ENCODE results near the gene SLFN11. TPM values are rescaled to one million over a fixed set of nuclear protein-coding genes. Genes with fewer than 3 reads are reported as not detected.

The SLFN11 gene
- total RNA-seq, 2 experiments from 2014 or later, result 63.7 to 67.9 TPM

DNA sequence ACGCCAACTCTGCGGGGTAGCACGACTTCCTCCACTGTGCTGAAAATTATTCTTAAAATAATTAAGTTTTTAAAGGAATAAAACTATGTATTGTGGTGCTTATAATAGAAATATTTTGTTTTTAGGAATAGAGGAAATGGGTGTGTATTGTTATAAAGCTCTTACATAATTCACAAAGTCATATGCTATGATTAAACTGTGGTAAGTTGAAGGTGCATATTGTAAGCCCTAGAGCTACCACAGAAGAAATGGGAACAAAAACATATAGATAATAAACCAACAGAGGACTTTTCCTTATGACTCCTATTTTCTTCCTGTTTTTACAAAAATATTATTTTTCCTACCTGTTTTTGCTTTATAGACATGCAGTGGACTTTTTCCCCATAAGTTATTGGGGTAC is 4.3 kb upstream of the SLFN11 start:
- no peak for DNase-seq
- no peaks in the 10 kb centered on the region for H3K9me3 Mint-ChIP-seq (ENCODE audit: low read depth)
- no peak overlapping the region for H3K4me3 Mint-ChIP-seq
- H3K27ac Mint-ChIP-seq, result no peak overlapping the region
- no peaks in the 10 kb centered on the region for H3K36me3 Mint-ChIP-seq (ENCODE audit: low read depth)
- intact Hi-C loops (cut with DNase I, micrococcal nuclease), result loop anchor here (10.0 kb wide), 2 partner anchors 163 to 1167 kb away; partner anchors contain the start of gene GGNBP2 (in 1 of the 2)
- H3K27me3 Mint-ChIP-seq, result no peaks in the 10 kb centered on the region
- no peak for ATAC-seq
- ChIA-PET CTCF (no interaction called here), POLR2A (no interaction called here)
- H3K4me1 Mint-ChIP-seq, result peaks cover 18% of the 10 kb centered on the region

DNA sequence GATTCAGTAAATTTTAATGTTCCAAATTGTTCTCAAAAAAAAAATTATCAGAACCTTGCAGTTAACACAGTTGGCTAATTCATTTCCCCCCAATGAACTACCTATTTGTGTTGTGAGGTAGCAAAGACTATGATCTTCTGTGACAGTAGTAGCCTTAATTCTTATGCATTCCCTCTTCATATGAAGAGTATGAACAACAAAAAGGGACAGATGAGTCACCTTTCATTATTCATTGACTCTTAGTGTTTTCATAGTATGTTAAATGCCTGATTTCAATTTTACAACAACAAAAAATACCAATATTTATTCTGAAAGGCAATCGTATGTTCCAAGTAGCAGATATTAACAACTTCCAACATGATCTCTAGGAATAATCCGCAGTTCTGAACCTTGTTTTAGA is 3.6 kb upstream of the SLFN11 start:
- no peak for DNase-seq
- POLR2A ChIA-PET, result no interaction called here
- CTCF ChIA-PET, result no interaction called here
- H3K4me1 Mint-ChIP-seq, result peaks cover 20% of the 10 kb centered on the region
- intact Hi-C loops (cut with DNase I, micrococcal nuclease), result loop anchor here (10.0 kb wide), 2 partner anchors 162 to 1168 kb away; partner anchors contain the start of gene GGNBP2 (in 1 of the 2)
- no peaks in the 10 kb centered on the region for H3K9me3 Mint-ChIP-seq (ENCODE audit: low read depth)
- no peak overlapping the region for H3K27ac Mint-ChIP-seq
- ATAC-seq, result no peak
- H3K27me3 Mint-ChIP-seq, result no peaks in the 10 kb centered on the region
- peaks cover 2% of the 10 kb centered on the region for H3K36me3 Mint-ChIP-seq (ENCODE audit: low read depth)
- no peak overlapping the region for H3K4me3 Mint-ChIP-seq

DNA sequence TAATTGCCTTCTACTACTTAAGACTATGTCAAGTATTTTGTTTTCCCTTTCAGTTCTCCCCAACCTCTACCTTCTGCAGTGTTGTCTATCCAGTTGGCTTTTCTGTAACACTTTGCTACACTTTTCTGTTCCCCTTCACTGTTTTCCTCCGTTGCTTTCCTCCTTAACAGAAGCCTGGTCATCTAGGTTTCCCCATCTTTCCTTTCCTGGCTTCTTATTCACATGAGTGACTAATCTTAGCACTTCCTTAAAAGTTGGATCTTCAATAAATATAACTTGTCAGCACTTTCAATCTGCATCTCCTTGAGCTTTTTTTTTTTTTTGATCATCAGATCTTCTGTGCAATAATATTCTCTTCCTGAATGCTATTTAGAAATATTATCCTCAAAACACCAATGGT is 2.8 kb upstream of the SLFN11 start:
- H3K36me3 Mint-ChIP-seq (ENCODE audit: low read depth), result peaks cover 10% of the 10 kb centered on the region
- ChIA-PET POLR2A (no interaction called here), CTCF (no interaction called here)
- peaks cover 28% of the 10 kb centered on the region for H3K4me1 Mint-ChIP-seq
- DNase-seq (no peak), ATAC-seq (no peak)
- intact Hi-C loops (cut with DNase I, micrococcal nuclease), result loop anchor here (10.0 kb wide), 2 partner anchors 161 to 1169 kb away; partner anchors contain the start of gene GGNBP2 (in 1 of the 2)
- H3K27ac Mint-ChIP-seq, result no peak overlapping the region
- no peak overlapping the region for H3K4me3 Mint-ChIP-seq
- peaks cover 1% of the 10 kb centered on the region for H3K27me3 Mint-ChIP-seq
- peaks cover 4% of the 10 kb centered on the region for H3K9me3 Mint-ChIP-seq (ENCODE audit: low read depth)

DNA sequence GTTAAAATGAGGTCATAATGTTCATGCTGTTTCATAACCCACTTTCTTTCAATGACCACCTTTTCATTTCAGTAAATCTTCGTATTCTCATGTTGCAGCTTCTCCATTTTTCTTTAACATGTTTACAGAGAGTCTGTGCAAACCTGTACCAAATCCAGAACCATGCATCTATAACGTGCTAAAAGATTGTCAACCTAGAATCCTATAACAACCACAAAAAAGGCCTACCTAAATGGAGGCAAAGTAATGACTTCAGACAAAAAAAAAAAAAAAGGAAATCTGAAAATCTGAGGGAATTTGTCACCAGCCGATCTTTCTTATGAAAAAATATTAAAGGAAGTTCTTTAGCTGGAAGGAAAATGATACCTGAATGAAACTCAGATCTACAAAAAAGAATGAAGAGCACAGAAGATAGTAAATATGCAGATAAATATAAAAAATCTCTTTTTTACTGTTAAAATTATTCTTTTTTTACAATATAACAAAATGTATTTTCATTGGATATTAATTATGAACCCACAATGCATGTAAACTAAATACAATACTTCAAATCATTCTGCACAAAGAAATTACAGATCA is 1.4 kb upstream of the SLFN11 start:
- POLR2A ChIA-PET, result interaction anchor here (0.6 kb wide), 1 partner anchor 188 kb away, joined by 5 read pairs; no protein-coding TSS in a partner anchor
- Mint-ChIP-seq H3K4me1 (peaks cover 42% of the 10 kb centered on the region), H3K36me3 (ENCODE audit: low read depth) (peaks cover 24% of the 10 kb centered on the region), H3K27me3 (peaks cover 1% of the 10 kb centered on the region), H3K4me3 (peak overlapping the region; percentile 85), H3K9me3 (ENCODE audit: low read depth) (peaks cover 17% of the 10 kb centered on the region), H3K27ac (peak overlapping the region; percentile 98)
- intact Hi-C loops (cut with DNase I, micrococcal nuclease), result loop anchor here (1.0 to 10.0 kb wide), 8 partner anchors 62 to 1170 kb away; partner anchors contain the start of genes GGNBP2 (in 1 of the 2), NLE1 (in 1 of the 2) and SLFN12L (in 1 of the 2)
- DNase-seq (no peak), ATAC-seq (no peak)
- CTCF ChIA-PET, result interaction anchor here (0.6 to 1.3 kb wide), 2 partner anchors 63 to 163 kb away, joined by 3 to 4 read pairs; partner anchors contain the start of gene SLFN12L

DNA sequence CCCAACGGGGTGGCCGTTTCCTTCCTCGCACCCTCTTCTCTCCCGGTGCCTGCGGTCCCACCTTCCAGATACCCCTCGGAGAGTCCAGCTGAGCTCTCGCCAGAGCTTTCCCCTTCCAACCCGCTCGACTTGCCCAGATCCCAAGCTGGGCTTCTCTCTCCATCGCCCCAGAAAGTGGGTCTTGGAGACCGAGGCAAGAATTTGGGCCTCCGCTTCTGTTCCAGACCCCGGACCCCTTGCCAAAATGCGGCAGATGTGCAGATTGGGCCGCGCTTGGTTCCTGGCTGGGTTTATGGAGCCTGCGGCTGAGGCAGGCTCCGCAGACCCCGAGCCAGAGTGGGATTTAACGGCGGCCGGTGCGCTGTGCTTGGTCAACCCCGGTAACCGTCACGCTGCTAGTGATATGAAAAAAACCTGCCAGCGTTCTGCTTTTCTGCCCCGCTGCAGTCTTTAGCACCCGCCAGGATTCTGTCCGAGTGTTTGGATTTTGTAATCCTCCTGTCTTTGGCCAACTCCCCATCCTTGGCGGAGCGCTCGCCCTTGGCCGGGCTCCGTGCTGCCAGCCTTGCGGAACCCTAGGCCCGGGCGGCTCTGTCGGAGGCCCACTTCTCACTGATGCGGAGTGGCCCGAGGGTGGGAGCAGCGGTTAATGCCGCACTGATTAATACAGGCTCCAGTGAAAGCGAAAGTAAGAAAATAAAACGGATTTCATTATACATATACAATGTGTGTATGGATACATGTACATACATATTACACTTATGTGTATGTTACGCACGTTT is 754 bp upstream of the SLFN11 start:
- peaks cover 31% of the 10 kb centered on the region for H3K36me3 Mint-ChIP-seq (ENCODE audit: low read depth)
- POLR2A ChIA-PET, result interaction anchor here (0.5 to 2.6 kb wide), 11 partner anchors 23 to 301 kb away, joined by 3 to 32 read pairs (median 4); partner anchors contain the start of genes PEX12, SLFN12 and SLFN12L
- CTCF ChIA-PET, result interaction anchor here (0.6 to 1.3 kb wide), 8 partner anchors 62 to 557 kb away, joined by 3 to 5 read pairs (median 4); partner anchors contain the start of gene SLFN12L
- peak overlapping the region; percentile 85 for H3K4me3 Mint-ChIP-seq
- DNase-seq, result peak; percentile 76
- intact Hi-C loops (cut with DNase I, micrococcal nuclease), result loop anchor here (1.0 to 10.0 kb wide), 17 partner anchors 59 to 1171 kb away; partner anchors contain the start of genes AP2B1 (in 1 of the 2), GGNBP2 (in 1 of the 2), NLE1 (in 1 of the 2) and SLFN12 (in 1 of the 2)
- H3K27ac Mint-ChIP-seq, result peak overlapping the region; percentile 98
- peaks cover 20% of the 10 kb centered on the region for H3K9me3 Mint-ChIP-seq (ENCODE audit: low read depth)
- H3K27me3 Mint-ChIP-seq, result peaks cover 1% of the 10 kb centered on the region
- H3K4me1 Mint-ChIP-seq, result peaks cover 47% of the 10 kb centered on the region
- ATAC-seq, result peak; percentile 75

DNA sequence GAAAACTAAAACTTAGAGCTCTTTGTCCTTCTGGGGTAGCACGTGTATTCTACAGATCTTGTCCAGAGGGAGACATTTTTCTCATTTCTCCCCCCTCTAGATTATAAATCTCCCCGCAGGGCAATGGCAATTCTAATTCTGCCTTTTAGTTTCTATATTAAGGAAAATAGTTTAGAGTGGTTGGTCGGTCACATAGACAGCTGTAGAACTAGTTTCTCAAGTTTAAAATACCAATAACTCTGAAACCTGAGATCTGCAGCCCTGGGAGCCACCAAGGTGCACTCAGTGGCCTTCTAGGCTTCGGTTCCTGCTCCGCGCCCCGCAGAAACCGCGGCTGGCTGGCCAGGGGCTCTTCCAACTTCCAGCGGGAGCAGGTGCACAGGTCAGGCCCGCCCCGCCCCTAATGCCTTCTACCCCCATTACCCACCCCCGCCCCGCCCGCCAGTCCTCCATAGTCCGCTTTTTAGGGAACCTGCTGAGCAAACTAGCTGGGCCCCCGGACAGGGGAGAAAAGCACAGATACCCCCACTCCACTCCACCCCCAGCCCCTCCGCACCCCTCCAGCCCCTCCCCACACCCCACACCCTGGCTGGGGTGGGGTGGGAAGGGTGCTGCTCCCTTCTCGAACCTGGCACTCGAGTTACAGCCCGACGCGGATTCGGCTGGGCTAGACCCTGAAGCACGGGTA is 431 bp downstream of the SLFN11 start:
- DNase-seq (peak; percentile 51), ATAC-seq (peak; percentile 2)
- intact Hi-C loops (cut with DNase I, micrococcal nuclease), result loop anchor here (1.0 to 10.0 kb wide), 14 partner anchors 60 to 1172 kb away; partner anchors contain the start of genes AP2B1 (in 1 of the 2), GGNBP2 (in 1 of the 2), NLE1 (in 1 of the 2) and SLFN12 (in 1 of the 2)
- Mint-ChIP-seq H3K27me3 (peaks cover 1% of the 10 kb centered on the region), H3K36me3 (ENCODE audit: low read depth) (peaks cover 41% of the 10 kb centered on the region), H3K4me3 (peak overlapping the region; percentile 85), H3K9me3 (ENCODE audit: low read depth) (peaks cover 20% of the 10 kb centered on the region), H3K4me1 (peaks cover 56% of the 10 kb centered on the region), H3K27ac (peak overlapping the region; percentile 98)
- CTCF ChIA-PET, result interaction anchor here (0.5 to 1.9 kb wide), 10 partner anchors 31 to 936 kb away, joined by 3 to 6 read pairs (median 4); partner anchors contain the start of gene SLFN12L
- POLR2A ChIA-PET, result interaction anchor here (0.5 to 2.6 kb wide), 11 partner anchors 10 to 206 kb away, joined by 3 to 32 read pairs (median 3); partner anchors contain the start of genes PEX12, SLFN12 and SLFN12L

DNA sequence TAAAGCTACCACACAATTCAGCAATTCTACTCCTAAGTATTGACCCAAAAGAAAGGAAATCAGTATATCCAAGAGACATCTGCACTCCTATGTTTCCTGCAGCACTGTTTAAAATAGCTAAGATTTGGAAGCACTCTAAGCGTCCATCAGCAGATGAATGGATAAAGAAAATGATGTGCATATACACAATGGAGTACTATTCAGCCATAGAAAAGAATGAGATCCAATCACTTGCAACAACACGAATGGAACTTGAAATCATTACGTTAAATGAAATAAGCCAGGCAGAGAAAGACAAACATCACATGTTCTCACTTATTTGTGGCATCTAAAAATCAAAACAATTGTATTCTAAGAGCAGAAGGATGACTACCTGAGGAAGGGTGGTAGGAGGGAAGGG is 1.5 kb downstream of the SLFN11 start:
- peaks cover 20% of the 10 kb centered on the region for H3K9me3 Mint-ChIP-seq (ENCODE audit: low read depth)
- intact Hi-C loops (cut with DNase I, micrococcal nuclease), result loop anchor here (2.0 to 10.0 kb wide), 10 partner anchors 61 to 1173 kb away; partner anchors contain the start of genes AP2B1 (in 1 of the 2), GGNBP2 (in 1 of the 2), NLE1 (in 1 of the 2) and SLFN12 (in 1 of the 2)
- ATAC-seq (no peak), DNase-seq (no peak)
- H3K27me3 Mint-ChIP-seq, result peaks cover 1% of the 10 kb centered on the region
- CTCF ChIA-PET, result interaction anchor here (1.9 kb wide), 1 partner anchor 60 kb away, joined by 4 read pairs; no protein-coding TSS in a partner anchor
- H3K4me3 Mint-ChIP-seq, result peak overlapping the region; percentile 85
- peaks cover 56% of the 10 kb centered on the region for H3K4me1 Mint-ChIP-seq
- POLR2A ChIA-PET, result interaction anchor here (2.3 to 2.6 kb wide), 2 partner anchors 116 to 163 kb away, joined by 14 to 32 read pairs; partner anchors contain the start of gene SLFN12L
- H3K36me3 Mint-ChIP-seq (ENCODE audit: low read depth), result peaks cover 43% of the 10 kb centered on the region
- H3K27ac Mint-ChIP-seq, result no peak overlapping the region

DNA sequence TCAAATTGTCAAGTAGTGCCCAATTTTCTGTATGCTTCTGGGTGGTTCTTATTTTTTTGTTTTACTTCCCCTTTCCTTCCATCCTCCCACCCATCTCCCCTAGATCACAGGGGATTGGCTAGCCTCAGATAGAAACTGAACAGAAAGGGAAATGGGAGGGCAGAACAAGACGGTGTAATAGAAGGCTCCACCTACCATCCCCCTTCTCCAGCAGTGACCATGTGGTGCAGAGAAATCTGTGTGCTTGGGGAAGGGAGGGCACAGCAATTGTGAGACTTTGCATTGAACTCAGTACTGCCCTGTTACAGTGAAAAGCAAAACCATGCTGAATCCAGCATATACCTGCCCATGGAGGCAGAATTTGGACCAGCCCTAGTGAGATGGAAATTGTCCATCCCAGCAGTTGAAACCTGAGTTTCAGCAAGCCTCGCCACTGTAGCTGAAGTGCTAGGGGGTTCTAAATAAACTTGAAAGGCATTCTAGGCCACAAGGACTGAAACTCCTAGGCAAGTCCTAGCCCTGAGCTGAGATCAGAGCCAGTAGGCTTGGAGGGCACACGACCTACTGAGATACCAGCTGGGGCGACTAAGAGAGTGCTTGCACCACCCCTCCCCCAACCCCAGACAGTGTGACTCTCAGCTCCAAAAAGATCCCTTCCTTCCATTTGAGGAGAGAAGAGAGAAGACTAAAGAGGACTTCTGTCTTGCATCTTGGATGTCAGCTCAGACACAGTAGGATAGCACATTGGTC is 5.2 kb downstream of the SLFN11 start:
- ChIA-PET CTCF (interaction anchor here (0.5 to 1.4 kb wide), 6 partner anchors 9 to 173 kb away, joined by 3 to 4 read pairs (median 3); no protein-coding TSS in a partner anchor), POLR2A (interaction anchor here (0.7 kb wide), 1 partner anchor 426 kb away, joined by 3 read pairs; no protein-coding TSS in a partner anchor)
- H3K27ac Mint-ChIP-seq, result peak overlapping the region; percentile 39
- DNase-seq (peak; percentile 30), ATAC-seq (peak; percentile 91)
- H3K9me3 Mint-ChIP-seq (ENCODE audit: low read depth), result peaks cover 20% of the 10 kb centered on the region
- intact Hi-C loops (cut with DNase I, micrococcal nuclease), result no loop called here
- H3K36me3 Mint-ChIP-seq (ENCODE audit: low read depth), result peaks cover 67% of the 10 kb centered on the region
- no peak overlapping the region for H3K4me3 Mint-ChIP-seq
- peaks cover 1% of the 10 kb centered on the region for H3K27me3 Mint-ChIP-seq
- peaks cover 47% of the 10 kb centered on the region for H3K4me1 Mint-ChIP-seq

DNA sequence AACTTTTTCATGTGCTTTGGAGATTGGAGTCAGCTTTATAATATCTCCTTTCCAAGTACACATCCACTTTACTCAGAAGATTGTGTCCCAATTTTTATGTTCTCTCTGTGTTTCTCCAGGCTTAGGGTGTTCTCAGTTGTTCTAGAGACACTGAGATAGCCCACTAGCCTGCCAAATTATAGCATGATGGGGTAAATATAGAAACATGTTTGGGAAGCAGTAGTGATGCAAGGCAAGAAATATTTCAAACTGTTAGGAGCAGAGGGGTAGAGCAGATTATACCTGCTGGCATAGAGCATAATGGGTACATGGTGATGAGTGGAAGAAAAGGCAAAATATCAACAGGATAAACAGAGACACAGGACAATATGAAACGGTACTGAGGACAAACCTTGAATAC is 12.4 kb downstream of the SLFN11 start:
- intact Hi-C loops (cut with DNase I, micrococcal nuclease), result no loop called here
- POLR2A ChIA-PET, result no interaction called here
- no peaks in the 10 kb centered on the region for H3K9me3 Mint-ChIP-seq (ENCODE audit: low read depth)
- no peak overlapping the region for H3K4me3 Mint-ChIP-seq
- peaks cover 69% of the 10 kb centered on the region for H3K36me3 Mint-ChIP-seq (ENCODE audit: low read depth)
- no peak for DNase-seq
- peaks cover 15% of the 10 kb centered on the region for H3K4me1 Mint-ChIP-seq
- CTCF ChIA-PET, result interaction anchor here (0.6 kb wide), 1 partner anchor 222 kb away, joined by 3 read pairs; no protein-coding TSS in a partner anchor
- ATAC-seq, result no peak
- no peak overlapping the region for H3K27ac Mint-ChIP-seq
- H3K27me3 Mint-ChIP-seq, result no peaks in the 10 kb centered on the region

DNA sequence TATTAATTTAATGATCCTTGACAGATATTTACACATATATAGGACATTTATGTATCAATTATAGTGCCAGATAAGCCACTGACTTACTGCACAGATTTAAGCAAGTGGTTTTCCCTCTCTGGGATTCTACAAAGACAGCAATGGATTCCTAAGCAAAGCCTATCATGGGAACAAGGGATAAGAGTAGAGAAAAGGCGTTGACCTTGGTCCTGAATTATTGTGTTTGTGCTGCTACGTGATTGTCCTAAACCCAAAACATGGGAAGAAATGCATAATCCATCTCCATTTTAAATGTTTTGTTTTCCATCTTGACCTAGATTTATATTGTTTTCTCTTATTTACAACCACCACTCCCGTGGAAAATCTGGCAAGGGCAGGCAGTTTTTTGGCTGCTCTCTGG is 14.0 kb downstream of the SLFN11 start:
- no peak for DNase-seq
- POLR2A ChIA-PET, result no interaction called here
- Mint-ChIP-seq H3K27ac (no peak overlapping the region), H3K9me3 (ENCODE audit: low read depth) (no peaks in the 10 kb centered on the region), H3K27me3 (no peaks in the 10 kb centered on the region), H3K4me1 (peaks cover 19% of the 10 kb centered on the region), H3K36me3 (ENCODE audit: low read depth) (peaks cover 72% of the 10 kb centered on the region), H3K4me3 (no peak overlapping the region)
- CTCF ChIA-PET, result interaction anchor here (0.6 to 1.1 kb wide), 3 partner anchors 10 to 82 kb away, joined by 3 read pairs; no protein-coding TSS in a partner anchor
- intact Hi-C loops (cut with DNase I, micrococcal nuclease), result no loop called here
- no peak for ATAC-seq
